ENCODE measurements around the gene DGCR8. TPM values are rescaled to one million over a fixed set of nuclear protein-coding genes. Genes with fewer than 3 reads are reported as not detected.
A peak's percentile ranks its signal among the peaks of the same experiment; 100 is the strongest.

DGCR8 gene
- total RNA-seq, 2 donors from 2014 or later: 32.0 to 37.9 TPM

DNA sequence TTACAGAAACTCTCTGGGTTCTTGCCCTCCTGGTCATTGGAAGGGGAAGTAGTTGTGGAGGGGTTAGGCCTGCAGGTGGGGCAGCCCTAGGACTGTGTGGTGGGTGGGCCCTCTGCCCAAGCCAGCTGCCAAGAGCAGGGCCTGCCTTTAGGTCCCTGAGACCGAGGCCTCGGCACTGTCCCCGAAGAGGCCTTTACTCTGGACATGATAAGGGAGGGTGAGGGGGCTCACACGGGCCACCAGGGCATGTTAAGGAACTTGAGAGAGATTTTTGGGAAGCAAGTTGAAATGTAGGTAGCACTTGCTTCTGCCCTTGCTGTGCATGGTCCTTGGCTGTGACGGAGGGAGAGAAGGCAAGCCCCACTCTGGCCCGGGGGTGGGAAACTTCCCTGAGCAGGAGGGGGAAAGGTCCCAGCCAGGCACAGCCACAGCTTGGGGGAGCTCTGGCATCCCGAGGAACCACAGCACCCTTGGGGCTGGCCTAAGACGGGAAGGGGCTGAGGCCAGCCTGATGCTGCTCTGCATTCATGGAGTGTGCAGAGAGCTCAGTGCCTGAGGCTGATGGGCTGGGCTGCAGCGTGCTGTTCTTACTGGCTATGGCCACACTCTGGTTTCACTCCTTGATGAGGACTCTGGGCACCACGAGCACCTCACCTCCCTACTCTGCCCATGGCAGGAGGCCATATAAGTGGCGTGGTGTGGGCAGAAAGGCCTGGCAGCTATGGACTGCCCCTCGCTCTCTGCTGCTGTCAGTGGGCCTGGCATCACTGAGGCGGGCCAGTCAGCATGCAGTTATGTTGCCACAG is 28.1 kb downstream of the DGCR8 start:
- Mint-ChIP-seq H3K27ac (no peak overlapping the region), H3K4me3 (no peak overlapping the region), H3K4me1 (peaks cover 13% of the 10 kb centered on the region), H3K27me3 (no peaks in the 10 kb centered on the region), H3K36me3 (ENCODE audit: low read depth) (peaks cover 2% of the 10 kb centered on the region)
- ATAC-seq (no peak), DNase-seq (no peak)
- H3K9me3 ChIP-seq (ENCODE audit: control insufficient read depth, low read length, poor library complexity, severe bottlenecking): no peaks in the 10 kb centered on the region

DNA sequence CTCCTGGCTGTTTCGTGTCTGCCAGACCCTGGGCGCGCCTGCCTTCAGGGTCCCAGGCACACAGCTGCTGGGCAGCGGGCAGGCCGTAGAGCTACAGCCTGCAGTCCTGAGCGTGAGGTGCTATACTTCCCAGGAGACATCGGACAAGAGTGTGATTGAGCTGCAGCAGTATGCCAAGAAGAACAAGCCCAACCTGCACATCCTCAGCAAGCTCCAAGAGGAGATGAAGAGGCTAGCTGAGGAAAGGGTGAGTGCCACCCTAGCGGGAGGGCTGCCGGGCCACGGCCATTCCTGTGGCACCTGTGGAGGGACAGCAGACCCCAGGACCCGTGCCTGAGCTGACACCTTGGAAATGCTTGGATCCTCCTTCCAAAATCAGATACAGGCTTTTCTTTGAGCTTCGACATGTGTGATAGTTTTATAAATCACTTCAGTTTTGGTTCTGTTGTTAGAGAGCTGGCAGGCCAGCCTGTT is 28.8 kb downstream of the DGCR8 start:
- Mint-ChIP-seq H3K27me3 (no peaks in the 10 kb centered on the region), H3K36me3 (ENCODE audit: low read depth) (peaks cover 2% of the 10 kb centered on the region), H3K27ac (no peak overlapping the region), H3K4me1 (peaks cover 8% of the 10 kb centered on the region), H3K4me3 (no peak overlapping the region)
- no peak for DNase-seq
- ATAC-seq: no peak
- H3K9me3 ChIP-seq (ENCODE audit: control insufficient read depth, low read length, poor library complexity, severe bottlenecking): no peaks in the 10 kb centered on the region

DNA sequence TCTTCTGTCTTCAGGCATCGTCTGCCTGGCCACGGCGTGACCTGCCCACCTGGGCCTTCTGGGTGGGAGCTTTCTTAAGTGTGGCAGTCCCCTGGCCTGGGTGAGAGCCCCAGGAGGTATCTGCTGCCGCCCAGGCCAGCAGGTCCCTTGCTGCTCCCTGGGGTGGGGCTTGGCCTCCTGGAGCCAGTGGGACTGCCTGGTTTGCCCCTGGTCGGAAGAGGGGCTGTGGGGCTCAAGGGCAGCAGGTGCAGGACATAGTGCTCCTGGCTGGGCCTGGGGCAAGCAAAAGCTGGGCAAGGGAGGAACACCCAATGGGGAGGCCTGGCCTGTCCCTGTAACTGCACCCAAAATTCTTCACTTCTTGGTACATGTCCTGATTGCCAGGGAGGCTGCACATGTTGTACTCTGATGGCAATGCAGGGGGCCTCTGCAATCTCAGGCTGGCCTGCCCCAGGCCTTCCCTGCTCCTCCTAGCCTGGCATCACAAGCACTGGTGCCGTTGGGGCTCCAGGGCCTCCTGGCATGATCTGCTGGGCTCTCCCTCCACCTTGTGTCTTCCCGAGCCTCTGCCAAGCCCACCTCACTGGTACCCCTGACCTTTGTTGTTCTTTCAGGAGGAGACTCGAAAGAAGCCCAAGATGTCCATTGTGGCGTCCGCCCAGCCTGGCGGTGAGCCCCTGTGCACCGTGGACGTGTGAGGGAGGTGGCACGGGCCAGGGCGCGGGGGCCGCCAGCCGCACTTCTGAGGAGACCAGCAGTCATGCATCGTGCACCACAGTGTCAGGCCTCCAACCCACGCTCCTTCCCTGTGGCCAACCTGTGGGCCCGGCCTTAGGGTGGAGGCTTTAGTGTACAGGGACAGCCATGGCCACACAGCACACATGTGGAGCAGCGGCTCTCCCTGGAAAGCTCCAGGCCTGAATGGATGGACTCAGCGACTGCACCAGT is 29.6 kb downstream of the DGCR8 start:
- Mint-ChIP-seq H3K27me3 (no peaks in the 10 kb centered on the region), H3K4me1 (peaks cover 8% of the 10 kb centered on the region), H3K27ac (no peak overlapping the region), H3K36me3 (ENCODE audit: low read depth) (peaks cover 2% of the 10 kb centered on the region), H3K4me3 (no peak overlapping the region)
- no peaks in the 10 kb centered on the region for H3K9me3 ChIP-seq (ENCODE audit: control insufficient read depth, low read length, poor library complexity, severe bottlenecking)
- no peak for ATAC-seq
- DNase-seq: no peak

DNA sequence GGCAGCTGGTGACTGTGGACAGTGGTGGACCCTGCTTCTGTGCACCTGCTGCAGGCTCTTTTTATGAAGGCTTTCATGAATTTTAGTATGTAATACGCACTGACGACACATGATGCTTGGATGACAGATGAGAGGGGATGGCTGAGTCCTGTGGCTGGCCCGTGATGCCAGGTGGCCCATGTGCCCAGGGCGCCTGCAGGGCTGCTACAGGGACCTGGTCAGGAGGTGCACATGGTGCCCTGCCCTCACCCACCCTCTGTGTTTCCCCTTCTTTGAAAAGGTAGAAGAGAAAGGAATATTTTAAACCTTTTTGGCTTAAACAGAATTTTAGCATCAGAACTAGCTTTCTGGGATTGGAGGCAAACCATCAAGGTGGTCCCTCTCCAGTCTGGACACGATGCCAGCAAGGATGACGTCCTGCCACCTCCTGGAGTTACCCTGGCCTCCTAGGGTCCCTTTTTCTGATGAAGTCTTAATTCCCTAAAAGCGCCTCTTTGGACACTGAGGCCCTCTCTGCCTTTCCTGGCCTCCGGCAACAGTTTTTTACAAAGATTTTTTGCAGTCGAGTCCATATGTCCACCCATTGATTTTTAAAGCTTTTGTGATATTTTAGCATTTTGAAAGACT is 30.4 kb downstream of the DGCR8 start:
- H3K27me3 Mint-ChIP-seq: no peaks in the 10 kb centered on the region
- DNase-seq (no peak), ATAC-seq (no peak)
- H3K9me3 ChIP-seq (ENCODE audit: control insufficient read depth, low read length, poor library complexity, severe bottlenecking): no peaks in the 10 kb centered on the region
- peaks cover 4% of the 10 kb centered on the region for H3K36me3 Mint-ChIP-seq (ENCODE audit: low read depth)
- H3K27ac Mint-ChIP-seq: peak overlapping the region; percentile 9
- H3K4me1 Mint-ChIP-seq: peaks cover 11% of the 10 kb centered on the region
- no peak overlapping the region for H3K4me3 Mint-ChIP-seq

DNA sequence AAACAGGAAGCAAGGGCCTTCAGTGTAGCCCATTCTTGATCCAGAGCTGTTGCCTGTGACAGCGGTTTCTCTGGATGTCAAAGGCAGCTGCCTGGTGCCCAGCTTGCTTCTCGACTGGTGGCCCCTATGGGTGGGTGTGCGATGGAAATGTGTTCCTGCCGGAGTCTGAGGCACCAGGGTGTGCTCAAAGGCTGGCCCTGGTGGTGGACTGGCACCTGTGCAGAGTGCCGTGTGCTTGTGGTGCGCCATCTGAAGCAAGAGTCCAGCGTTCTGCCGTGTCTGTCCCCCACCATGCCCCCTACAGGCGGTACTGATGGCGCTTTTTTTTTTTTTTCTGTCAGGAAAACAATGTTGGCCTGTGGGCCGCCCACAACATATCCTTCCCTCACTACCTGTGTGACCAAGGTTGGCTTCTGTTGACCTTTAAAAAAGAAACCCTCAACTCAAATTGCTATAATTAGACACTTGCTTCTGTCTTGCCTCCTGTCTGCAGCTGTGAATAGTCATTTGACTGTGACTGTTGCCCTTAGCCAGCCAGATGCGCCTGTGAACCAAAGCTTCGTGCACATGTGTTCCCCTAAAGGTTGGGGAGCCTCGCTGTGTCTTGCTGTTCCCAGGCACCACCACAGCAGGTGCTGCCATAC is 31.1 kb downstream of the DGCR8 start:
- H3K9me3 ChIP-seq (ENCODE audit: control insufficient read depth, low read length, poor library complexity, severe bottlenecking): no peaks in the 10 kb centered on the region
- H3K36me3 Mint-ChIP-seq (ENCODE audit: low read depth): peaks cover 4% of the 10 kb centered on the region
- peak; percentile 64 for ATAC-seq
- DNase-seq: no peak
- H3K27ac Mint-ChIP-seq: peak overlapping the region; percentile 9
- H3K4me1 Mint-ChIP-seq: peaks cover 11% of the 10 kb centered on the region
- H3K27me3 Mint-ChIP-seq: no peaks in the 10 kb centered on the region
- H3K4me3 Mint-ChIP-seq: no peak overlapping the region

DNA sequence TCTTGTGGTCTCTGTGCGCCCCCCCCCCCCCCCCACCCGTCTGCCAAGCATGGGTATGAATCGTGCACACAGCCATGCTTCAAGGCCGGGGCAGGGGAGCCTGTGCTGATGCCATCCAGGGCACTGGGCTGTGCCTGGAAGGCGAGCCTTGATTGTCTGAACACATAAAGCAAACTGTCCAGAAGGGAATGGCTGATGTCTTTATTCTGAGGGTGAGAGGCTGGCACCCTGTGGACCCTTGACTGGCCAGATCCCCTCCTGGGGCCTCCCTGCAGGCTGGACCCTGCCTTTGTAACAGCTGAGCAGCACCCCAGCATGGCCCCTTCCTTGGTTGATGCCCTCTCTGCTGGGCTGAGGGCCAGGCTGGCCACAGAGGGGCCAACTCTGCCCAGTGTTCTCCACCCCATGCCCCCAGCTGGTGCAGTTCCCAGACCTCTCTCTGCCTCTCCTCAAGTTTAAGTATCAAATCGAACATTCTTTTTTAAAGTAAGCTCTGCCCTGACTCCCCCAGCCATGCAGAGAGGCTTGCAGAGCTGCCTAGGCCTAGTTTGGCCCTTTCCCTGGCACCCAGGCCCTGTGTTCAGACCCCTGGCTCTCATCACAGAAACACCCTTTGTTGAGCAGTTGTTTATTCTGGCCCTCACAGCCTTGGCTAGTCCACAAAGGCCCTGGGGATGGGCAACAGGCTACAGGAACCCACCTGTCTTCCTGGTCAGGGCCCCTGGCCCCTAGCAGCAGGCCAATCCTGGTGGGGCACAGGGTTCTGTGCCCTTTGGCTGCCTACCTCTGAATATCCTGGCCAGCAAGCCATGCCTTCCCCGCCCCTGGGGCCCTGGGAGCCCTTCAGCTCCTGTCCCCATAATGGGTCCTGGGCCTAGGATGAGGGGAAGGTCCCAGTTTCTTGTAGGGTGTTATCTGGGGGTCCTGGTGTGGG is 31.9 kb downstream of the DGCR8 start:
- H3K4me1 Mint-ChIP-seq: peaks cover 13% of the 10 kb centered on the region
- no peak overlapping the region for H3K4me3 Mint-ChIP-seq
- H3K27ac Mint-ChIP-seq: no peak overlapping the region
- no peaks in the 10 kb centered on the region for H3K27me3 Mint-ChIP-seq
- peaks cover 4% of the 10 kb centered on the region for H3K36me3 Mint-ChIP-seq (ENCODE audit: low read depth)
- no peaks in the 10 kb centered on the region for H3K9me3 ChIP-seq (ENCODE audit: control insufficient read depth, low read length, poor library complexity, severe bottlenecking)
- ATAC-seq (peak; percentile 7), DNase-seq (no peak)

DNA sequence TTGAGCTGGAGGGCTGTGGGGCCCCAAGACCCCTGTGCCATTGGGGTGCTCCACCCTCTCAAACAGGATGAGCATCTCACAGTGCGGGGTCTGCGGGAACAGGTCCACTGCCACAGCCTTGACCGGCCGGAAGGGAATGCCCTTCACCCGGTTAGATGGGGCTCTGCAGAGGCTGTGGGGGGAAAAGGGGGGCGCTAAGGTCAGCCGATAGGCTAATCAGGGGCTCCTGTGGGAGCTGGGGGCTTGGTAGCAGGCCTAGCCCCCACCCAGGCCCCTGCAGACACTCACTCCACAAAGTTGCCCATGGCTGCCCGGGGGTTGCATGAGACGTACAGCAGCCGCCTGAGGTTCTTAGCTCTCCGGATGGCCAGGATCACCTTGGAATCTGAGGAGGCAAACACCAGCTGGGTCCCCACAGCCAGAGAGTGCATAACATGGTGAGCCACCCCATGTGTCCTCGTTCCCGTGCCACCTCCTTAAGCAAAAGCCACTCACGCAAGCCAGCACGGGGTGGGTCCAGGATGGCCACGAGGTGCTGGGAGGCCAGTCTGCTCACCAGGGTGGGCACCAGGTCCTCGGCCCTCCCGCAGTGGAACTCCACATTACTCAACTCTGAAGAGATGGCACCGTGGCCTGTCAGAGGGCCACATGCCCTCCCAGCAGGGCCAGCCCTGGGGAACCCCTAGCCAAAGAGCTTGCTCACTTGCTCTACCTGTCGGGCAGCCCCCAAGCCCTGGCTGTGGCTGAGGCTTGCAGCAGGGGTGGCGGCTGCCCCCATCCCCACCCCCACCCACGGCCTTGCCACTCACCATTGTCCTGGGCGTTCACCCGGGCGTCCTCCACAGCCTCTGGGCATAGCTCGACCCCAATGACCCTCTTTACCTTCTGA is 32.8 kb downstream of the DGCR8 start:
- Mint-ChIP-seq H3K4me1 (peaks cover 11% of the 10 kb centered on the region), H3K27ac (no peak overlapping the region), H3K27me3 (no peaks in the 10 kb centered on the region), H3K36me3 (ENCODE audit: low read depth) (peaks cover 4% of the 10 kb centered on the region), H3K4me3 (no peak overlapping the region)
- no peak for ATAC-seq
- no peak for DNase-seq
- no peaks in the 10 kb centered on the region for H3K9me3 ChIP-seq (ENCODE audit: control insufficient read depth, low read length, poor library complexity, severe bottlenecking)

DNA sequence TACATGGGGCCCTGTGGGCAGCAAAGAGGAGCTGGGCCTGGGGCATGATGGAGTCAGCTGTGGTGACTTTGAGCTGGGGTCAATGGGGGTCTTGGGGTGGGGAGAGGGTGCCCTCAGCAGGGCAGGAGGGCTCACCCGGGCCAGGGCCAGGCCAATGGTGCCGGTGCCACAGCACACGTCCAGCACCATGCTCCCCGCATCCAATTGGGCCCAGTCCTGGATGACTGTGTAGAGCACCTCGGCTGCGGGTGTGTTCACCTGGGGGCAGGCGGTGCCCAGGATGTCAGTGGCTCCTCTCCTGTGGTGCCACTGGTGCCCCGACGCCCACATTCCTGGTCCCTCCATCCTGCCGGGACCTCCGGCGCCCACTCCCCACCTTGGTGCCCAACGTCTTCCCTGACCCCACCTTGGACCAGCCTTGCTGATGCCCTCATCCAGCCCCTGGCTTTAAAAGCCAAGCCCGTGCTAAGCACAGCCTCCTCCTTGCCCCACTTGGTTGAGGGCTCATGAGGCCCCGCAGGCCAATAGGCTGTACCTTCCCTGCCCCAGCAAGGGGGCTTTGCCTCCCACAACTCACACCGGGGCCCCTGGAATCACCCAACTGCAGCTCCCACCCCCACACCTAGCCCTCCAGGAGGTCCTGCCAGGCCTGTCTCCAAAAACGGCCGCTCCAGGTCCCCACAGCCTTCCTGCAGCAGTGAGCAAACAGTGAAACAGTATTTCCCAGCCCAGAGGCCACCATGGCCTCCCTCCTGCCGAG is 33.7 kb downstream of the DGCR8 start:
- Mint-ChIP-seq H3K4me3 (no peak overlapping the region), H3K27me3 (no peaks in the 10 kb centered on the region), H3K27ac (no peak overlapping the region), H3K36me3 (ENCODE audit: low read depth) (peaks cover 3% of the 10 kb centered on the region), H3K4me1 (peaks cover 16% of the 10 kb centered on the region)
- no peaks in the 10 kb centered on the region for H3K9me3 ChIP-seq (ENCODE audit: control insufficient read depth, low read length, poor library complexity, severe bottlenecking)
- ATAC-seq (no peak), DNase-seq (no peak)

DNA sequence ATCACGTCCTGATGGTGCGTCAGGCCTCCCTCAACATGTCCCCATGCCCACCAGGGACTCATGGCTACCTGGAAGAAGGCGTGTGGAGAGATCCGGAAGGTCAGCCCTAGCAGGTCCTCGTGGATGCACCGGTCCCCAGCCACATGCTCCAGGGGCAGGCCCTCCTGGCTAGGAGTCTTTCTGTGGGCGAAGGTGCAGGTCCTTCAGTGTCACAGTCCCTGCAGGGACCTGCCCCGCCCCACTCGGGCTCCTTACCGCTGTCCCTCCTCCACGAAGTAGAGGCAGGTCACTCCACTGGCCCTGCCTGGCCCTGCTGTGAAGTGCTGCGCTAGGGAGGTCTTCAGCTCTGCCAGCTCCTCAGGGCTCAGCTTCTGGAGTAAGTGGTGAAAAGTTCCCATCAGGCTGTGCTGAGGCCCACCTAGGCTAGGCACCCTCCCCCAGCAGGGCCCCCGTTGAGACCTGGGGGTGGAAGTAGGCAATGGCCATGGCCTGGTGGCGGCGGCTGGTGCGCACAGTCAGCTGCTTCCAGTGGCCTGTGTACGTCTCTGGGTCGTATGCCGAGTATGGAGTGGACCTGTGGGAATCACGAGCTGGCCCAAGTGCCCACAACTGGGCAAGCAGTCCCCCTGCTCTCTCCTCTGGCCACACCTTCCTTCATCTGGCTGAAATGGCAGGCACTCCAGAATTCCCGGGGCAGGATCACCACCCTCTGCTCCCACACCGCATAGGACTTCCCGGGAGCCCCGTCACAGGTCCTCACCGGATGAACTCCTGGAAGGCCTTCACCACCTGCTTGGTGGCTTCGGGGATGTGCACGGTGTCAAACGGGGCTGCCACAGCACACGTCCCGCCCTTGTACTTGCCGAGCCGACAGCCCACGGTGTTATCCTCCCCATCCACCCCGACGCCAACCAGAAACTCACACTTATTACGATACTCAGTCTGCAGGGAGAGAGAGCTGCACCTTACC is 34.8 kb downstream of the DGCR8 start:
- DNase-seq (no peak), ATAC-seq (no peak)
- H3K9me3 ChIP-seq (ENCODE audit: control insufficient read depth, low read length, poor library complexity, severe bottlenecking): no peaks in the 10 kb centered on the region
- H3K36me3 Mint-ChIP-seq (ENCODE audit: low read depth): peaks cover 2% of the 10 kb centered on the region
- peak overlapping the region; percentile 59 for H3K4me3 Mint-ChIP-seq
- H3K4me1 Mint-ChIP-seq: peaks cover 20% of the 10 kb centered on the region
- H3K27me3 Mint-ChIP-seq: no peaks in the 10 kb centered on the region
- peak overlapping the region; percentile 79 for H3K27ac Mint-ChIP-seq

All from T-helper 17 cell (primary cell).